Endothelial cell of umbilical vein (primary cell): Measurements from ENCODE around the gene CDHR5. TPM values are rescaled to one million over a fixed set of nuclear protein-coding genes. Genes with fewer than 3 reads are reported as not detected.

Source experiments
- BruUV-seq: library from RNA; stranded (reverse); fragments of 400-500 nt; replicated peaks from 2 replicates; lab custom pipeline; 2021; lab: Mats Ljungman, UMichigan
- CTCF ChIA-PET: fragments of 300-600, 350-600 bp; sonication (Branson Sonifier 250); formaldehyde crosslinking; loops from one replicate; lab custom pipeline; 2021; ENCODE audit warnings: antibody characterized with exemption, inconsistent platforms; lab: Charles Lee
- POLR2A ChIA-PET: fragments of 300-600, 350-600 bp; sonication (Branson Sonifier 250); formaldehyde crosslinking; loops from one replicate; lab custom pipeline; 2021; ENCODE audit warnings: antibody characterized with exemption, inconsistent platforms; lab: Charles Lee
- DNase-seq: peaks from one replicate; pipeline ENCODE4 v3.0.0-alpha.2; 2011; ENCODE audit warnings: low read depth, low spot score
- FAIRE-seq: peaks from 2 replicates; lab custom pipeline; 2011; peaks lifted over from hg19 to GRCh38; lab: Jason Lieb, UNC
- H2AFZ ChIP-seq: 2 replicates; pipeline ENCODE4 v1.6.0; 2012; ENCODE audit warnings: low read depth, low read length, control low read depth, inconsistent platforms
- H3K27ac ChIP-seq: 2 replicates; pipeline ENCODE4 v1.5.1; 2011; ENCODE audit warnings: low read depth, mild to moderate bottlenecking, control low read depth, low read length, moderate library complexity; ENCODE audit not compliant: insufficient read depth
- H3K27me3 ChIP-seq, 2 experiments: 2 replicates each; pipeline versions ENCODE4 v1.6.0 to v1.6.1; 2011; ENCODE audit warnings: low read length in 2 of 2, mixed read lengths in 1 of 2; ENCODE audit not compliant: control insufficient read depth in 2 of 2, insufficient read depth in 2 of 2
- H3K36me3 ChIP-seq, 2 experiments: 2 replicates in 1 of 2; 3 replicates in 1 of 2; pipeline ENCODE4 v1.5.1; 2011; ENCODE audit warnings: low read length in 2 of 2, mild to moderate bottlenecking in 1 of 2, moderate library complexity in 1 of 2; ENCODE audit not compliant: control insufficient read depth in 2 of 2, insufficient read depth in 2 of 2; ENCODE audit errors: extremely low read depth in 1 of 2
- H3K4me1 ChIP-seq: 3 replicates; pipeline ENCODE4 v1.5.1; 2011; ENCODE audit warnings: mild to moderate bottlenecking, low read length; ENCODE audit not compliant: control insufficient read depth, insufficient read depth; ENCODE audit errors: extremely low read depth
- H3K4me2 ChIP-seq: 2 replicates; pipeline ENCODE4 v1.6.1; 2011; ENCODE audit warnings: low read length, control low read depth, mixed read lengths; ENCODE audit not compliant: insufficient read depth
- H3K4me3 ChIP-seq, 3 experiments: fragments of 200-600 bp in 1 of 3; sonication (generic), shearing (Covaris generic) in 1 of 3; replicated peaks in 1 of 3; 2 replicates each; pipeline ENCODE4 v1.5.1; 2011 to 2016; ENCODE audit warnings: control low read depth in 3 of 3, low read length in 3 of 3, mild to moderate bottlenecking in 2 of 3, inconsistent platforms in 1 of 3, low read depth in 1 of 3, moderate library complexity in 1 of 3; ENCODE audit not compliant: insufficient read depth in 1 of 3
- H3K79me2 ChIP-seq: 2 replicates; pipeline ENCODE4 v1.6.0; 2012; ENCODE audit warnings: low read length, inconsistent platforms; ENCODE audit not compliant: control insufficient read depth, insufficient read depth
- H3K9ac ChIP-seq: replicated peaks from 2 replicates; pipeline ENCODE3; 2011; ENCODE audit warnings: low read length, control low read depth; ENCODE audit not compliant: insufficient read depth; ENCODE audit errors: extremely low read depth
- H3K9me1 ChIP-seq: replicated peaks from 3 replicates; pipeline ENCODE4 v1.6.0; 2011; ENCODE audit warnings: mild to moderate bottlenecking, low read length; ENCODE audit not compliant: control insufficient read depth, insufficient read depth; ENCODE audit errors: extremely low read depth
- H3K9me3 ChIP-seq: replicated peaks from 2 replicates; pipeline ENCODE4 v1.5.1; 2012; ENCODE audit warnings: low read length, inconsistent platforms; ENCODE audit not compliant: control insufficient read depth, insufficient read depth
- H4K20me1 ChIP-seq: replicated peaks from 2 replicates; pipeline ENCODE3; 2011; ENCODE audit warnings: mild to moderate bottlenecking, low read length; ENCODE audit not compliant: control insufficient read depth, insufficient read depth; ENCODE audit errors: extremely low read depth
- EZH2 ChIP-seq: IDR thresholded peaks from 2 replicates; pipeline ENCODE4 v1.6.1; 2012; ENCODE audit warnings: borderline replicate concordance, low read depth, mild to moderate bottlenecking, moderate library complexity, low read length, inconsistent platforms; ENCODE audit not compliant: severe bottlenecking
- FOS ChIP-seq: IDR thresholded peaks from 2 replicates; pipeline ENCODE4 v1.6.1; 2011; ENCODE audit warnings: mild to moderate bottlenecking, low read length, moderate library complexity, borderline replicate concordance; ENCODE audit not compliant: insufficient read depth
- GATA2 ChIP-seq: IDR thresholded peaks from 2 replicates; pipeline ENCODE4 v1.7.0; 2011; ENCODE audit warnings: low read depth, mild to moderate bottlenecking, moderate library complexity, mixed read lengths, low read length; ENCODE audit not compliant: insufficient read length, insufficient read depth
- JUN ChIP-seq: IDR thresholded peaks from 2 replicates; pipeline ENCODE4 v1.6.1; 2011; ENCODE audit warnings: borderline replicate concordance, low read depth; ENCODE audit not compliant: insufficient read length, insufficient read depth
- MYC ChIP-seq: IDR thresholded peaks from one replicate; pipeline ENCODE4 v1.6.1; 2011; ENCODE audit warnings: mild to moderate bottlenecking, low read depth, low read length
- POLR2A ChIP-seq: IDR thresholded peaks from 2 replicates; pipeline ENCODE4 v1.6.1; 2012; ENCODE audit warnings: low read depth, mild to moderate bottlenecking, control low read depth, low read length
- POLR2AphosphoS5 ChIP-seq: IDR thresholded peaks from 2 replicates; pipeline ENCODE4 v1.6.1; 2012; ENCODE audit warnings: low read depth, mild to moderate bottlenecking, control low read depth, low read length, moderate library complexity; ENCODE audit not compliant: insufficient read depth
- dilution Hi-C: fragments of 300-500 bp; cut with MboI; formaldehyde crosslinking; loops from one replicate; pipeline ENCODE4 v1.15.0; 2019; ENCODE audit warnings: low sequenced_read_pairs; ENCODE audit not compliant: extremely low pct_ligation_motif_present
- intact Hi-C: fragments of 100-400 bp; cut with micrococcal nuclease; formaldehyde crosslinking; loops from one replicate; pipeline ENCODE4 v1.10.0; 2022
- polyA plus RNA-seq, 4 experiments: library from polyadenylated mRNA; depleted of rRNA in 3 of 4; stranded (reverse) in 3 of 4; unstranded in 1 of 4; fragments of >200 nt; gene quantifications; 2 replicates each; pipeline versions ENCODE4 v1.2.1 to v1.2.3, GENCODE V29; 2011 to 2012; ENCODE audit warnings: missing spikeins in 1 of 4
- total RNA-seq: library from RNA; stranded (reverse); gene quantifications from 2 replicates; pipeline ENCODE4 v1.2.3, GENCODE V29; 2021
- TF ChIP-seq, protein P1 (sequence below), 2 donors: IDR thresholded peaks; 1 replicate in 1 of 2; 2 replicates in 1 of 2; pipeline ENCODE4 v1.5.1; 2011; ENCODE audit warnings: low read length in 2 of 2, mild to moderate bottlenecking in 2 of 2, moderate library complexity in 2 of 2, control low read depth in 1 of 2, inconsistent platforms in 1 of 2, low read depth in 1 of 2; ENCODE audit not compliant: insufficient read depth in 1 of 2; ENCODE audit errors: extremely low read depth in 1 of 2
- TF ChIP-seq, protein P2 (sequence below): IDR thresholded peaks from 2 replicates; pipeline ENCODE4 v1.6.1; 2011; ENCODE audit not compliant: insufficient read depth, insufficient read length

The CDHR5 gene
- total and polyA plus RNA-seq, 2 donors (not counting 3 experiments of a cell fraction or from before 2014, with no cell fraction given), result not detected

DNA sequence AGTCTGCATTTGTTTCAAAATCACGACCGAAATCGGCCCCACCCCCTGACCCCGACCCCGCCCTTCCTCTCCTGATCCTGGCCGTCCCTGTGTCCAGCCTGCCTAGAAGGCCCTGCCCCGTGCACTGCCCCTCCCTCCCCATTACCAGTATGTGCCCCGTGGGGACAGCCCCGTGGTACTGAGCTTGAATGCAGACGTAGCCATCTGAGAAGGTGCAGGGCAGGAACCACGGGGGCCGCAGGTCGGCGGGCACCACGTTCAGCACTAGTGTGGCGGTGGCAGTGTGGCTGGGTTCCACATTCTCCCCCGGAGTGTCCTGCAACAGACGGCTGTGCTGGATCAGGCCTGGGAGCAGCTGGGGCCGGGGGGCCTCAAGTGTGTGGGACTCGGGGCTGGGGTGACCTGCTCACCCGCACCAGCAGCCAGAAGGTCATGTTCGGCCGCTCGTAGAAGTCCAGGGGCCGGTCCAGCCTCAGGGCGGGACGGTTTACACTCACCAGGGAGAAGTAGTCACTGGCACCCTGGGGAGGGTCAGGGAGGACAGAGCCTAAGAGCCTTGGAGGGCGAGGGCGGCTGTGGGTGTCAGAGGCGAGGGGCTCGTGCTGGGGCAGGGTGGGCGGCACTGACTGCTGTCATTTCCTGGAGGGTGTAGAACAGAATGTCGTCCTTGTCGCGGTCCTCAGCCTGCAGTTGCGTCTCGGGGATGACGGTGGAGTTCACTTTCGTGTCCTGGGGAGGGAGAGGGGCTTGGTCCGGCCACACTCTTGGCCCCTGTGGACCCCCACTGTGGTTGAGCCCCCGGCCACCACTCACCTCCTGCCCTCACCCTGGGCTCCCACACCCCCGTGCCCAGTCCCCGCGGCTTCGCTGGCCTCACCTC is 3.6 kb downstream of the CDHR5 start:
- no peak overlapping the region for H3K9ac ChIP-seq
- dilution Hi-C loops, result no loop called here

More for the DNA sequence above, 3.6 kb downstream of the CDHR5 start:
- Histone ChIP-seq H2AFZ (no peak overlapping the region), H3K9me3 (no peaks in the 10 kb centered on the region), H3K27me3 (peaks cover 2 to 7% of the 10 kb centered on the region in 2 experiments), H3K9me1 (no peaks in the 10 kb centered on the region), H3K79me2 (no peaks in the 10 kb centered on the region), H3K4me1 (no peaks in the 10 kb centered on the region), H3K27ac (no peak overlapping the region), H4K20me1 (no peaks in the 10 kb centered on the region), H3K4me3 (no peak overlapping the region), H3K36me3 (no peaks in the 10 kb centered on the region), H3K4me2 (no peak overlapping the region)
- ChIA-PET POLR2A (no interaction called here), CTCF (no interaction called here)
- no peak for DNase-seq
- TF ChIP-seq EZH2 (no peak), POLR2A (no peak), GATA2 (no peak), MYC (no peak), FOS (no peak), JUN (no peak), POLR2AphosphoS5 (no peak)
- TF ChIP-seq, protein P1, sequence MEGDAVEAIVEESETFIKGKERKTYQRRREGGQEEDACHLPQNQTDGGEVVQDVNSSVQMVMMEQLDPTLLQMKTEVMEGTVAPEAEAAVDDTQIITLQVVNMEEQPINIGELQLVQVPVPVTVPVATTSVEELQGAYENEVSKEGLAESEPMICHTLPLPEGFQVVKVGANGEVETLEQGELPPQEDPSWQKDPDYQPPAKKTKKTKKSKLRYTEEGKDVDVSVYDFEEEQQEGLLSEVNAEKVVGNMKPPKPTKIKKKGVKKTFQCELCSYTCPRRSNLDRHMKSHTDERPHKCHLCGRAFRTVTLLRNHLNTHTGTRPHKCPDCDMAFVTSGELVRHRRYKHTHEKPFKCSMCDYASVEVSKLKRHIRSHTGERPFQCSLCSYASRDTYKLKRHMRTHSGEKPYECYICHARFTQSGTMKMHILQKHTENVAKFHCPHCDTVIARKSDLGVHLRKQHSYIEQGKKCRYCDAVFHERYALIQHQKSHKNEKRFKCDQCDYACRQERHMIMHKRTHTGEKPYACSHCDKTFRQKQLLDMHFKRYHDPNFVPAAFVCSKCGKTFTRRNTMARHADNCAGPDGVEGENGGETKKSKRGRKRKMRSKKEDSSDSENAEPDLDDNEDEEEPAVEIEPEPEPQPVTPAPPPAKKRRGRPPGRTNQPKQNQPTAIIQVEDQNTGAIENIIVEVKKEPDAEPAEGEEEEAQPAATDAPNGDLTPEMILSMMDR (IDR thresholded peaks at IDR 0.05; ENCODE audit: extremely low read depth in 1 of 2, insufficient read depth in 1 of 2, low read depth in 1 of 2, low read length in 2 of 2), result no peak
- TF ChIP-seq, protein P2, sequence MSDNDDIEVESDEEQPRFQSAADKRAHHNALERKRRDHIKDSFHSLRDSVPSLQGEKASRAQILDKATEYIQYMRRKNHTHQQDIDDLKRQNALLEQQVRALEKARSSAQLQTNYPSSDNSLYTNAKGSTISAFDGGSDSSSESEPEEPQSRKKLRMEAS, result no peak
- BruUV-seq, result no TSS peak
- intact Hi-C loops, result no loop called here
- FAIRE-seq, result no peak
